Neural crest cell (in vitro differentiated cells): ENCODE results near the gene ZBTB26. TPM values are rescaled to one million over a fixed set of nuclear protein-coding genes. Genes with fewer than 3 reads are reported as not detected.
A peak's percentile ranks its signal among the peaks of the same experiment; 100 is the strongest.
"Not testable (repeated sequence)": the region's sequence is repeated elsewhere in the genome, so short reads cannot be mapped to it uniquely, and the experiment has no call there.

ENCODE experiments used
- DNase-seq: peaks from one replicate; pipeline ENCODE4 v3.0.0; 2021; ENCODE audit warnings: low read depth, mixed read lengths, low spot score
- H3K27ac Mint-ChIP-seq: one replicate; pipeline ENCODE4 v1.8.0; 2021; ENCODE audit warnings: mild to moderate bottlenecking, mixed read lengths; ENCODE audit not compliant: unreplicated experiment
- H3K27me3 Mint-ChIP-seq: 2 replicates; pipeline ENCODE4 v1.8.0; 2021; ENCODE audit warnings: low read depth, mild to moderate bottlenecking, mixed read lengths
- H3K36me3 Mint-ChIP-seq: 2 replicates; pipeline ENCODE4 v1.8.0; 2021; ENCODE audit warnings: low read depth, mild to moderate bottlenecking, mixed read lengths
- H3K4me1 Mint-ChIP-seq: 2 replicates; pipeline ENCODE4 v1.8.0; 2021; ENCODE audit warnings: mixed read lengths
- H3K4me3 Mint-ChIP-seq: one replicate; pipeline ENCODE4 v1.8.0; 2021; ENCODE audit warnings: mild to moderate bottlenecking, mixed read lengths
- H3K9me3 Mint-ChIP-seq: 2 replicates; pipeline ENCODE4 v1.8.0; 2021; ENCODE audit warnings: mixed read lengths
- total RNA-seq: library from RNA; stranded (reverse); gene quantifications from 2 replicates; pipeline ENCODE4 v1.2.1, GENCODE V29; 2021
- TF ChIP-seq, protein P1 (sequence below): fragments of 200-600 bp; sonication (generic); conservative IDR thresholded peaks from 2 replicates; pipeline ENCODE4 v1.5.0; 2021; ENCODE audit warnings: antibody characterized with exemption, mild to moderate bottlenecking

ZBTB26 gene
- total RNA-seq, 1 donor from 2014 or later, result 13.2 TPM

DNA sequence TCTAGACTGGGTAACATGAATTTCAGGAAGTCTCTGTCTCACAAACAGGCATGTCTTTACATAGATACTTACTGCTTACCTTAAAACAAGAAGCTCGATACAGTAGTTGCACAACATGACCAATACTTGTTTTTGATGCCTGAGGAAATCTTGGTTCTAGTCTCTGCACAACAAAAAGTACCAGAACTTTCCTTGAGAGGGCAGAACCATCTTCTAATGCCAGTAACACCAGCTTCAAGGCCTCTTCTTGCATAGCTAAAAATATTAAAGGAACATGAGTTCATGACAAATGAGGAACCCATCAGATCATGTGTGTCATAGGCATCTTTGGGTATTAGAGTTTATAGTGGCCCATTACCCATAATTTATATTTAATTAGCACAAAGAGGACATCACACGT lies 48.2 kb downstream of the ZBTB26 start:
- Mint-ChIP-seq H3K27me3 (no peaks in the 10 kb centered on the region), H3K4me3 (no peak overlapping the region), H3K9me3 (no peaks in the 10 kb centered on the region), H3K4me1 (no peaks in the 10 kb centered on the region), H3K36me3 (peaks cover 3% of the 10 kb centered on the region), H3K27ac (no peak overlapping the region)
- no peak for DNase-seq
- TF ChIP-seq, protein P1, sequence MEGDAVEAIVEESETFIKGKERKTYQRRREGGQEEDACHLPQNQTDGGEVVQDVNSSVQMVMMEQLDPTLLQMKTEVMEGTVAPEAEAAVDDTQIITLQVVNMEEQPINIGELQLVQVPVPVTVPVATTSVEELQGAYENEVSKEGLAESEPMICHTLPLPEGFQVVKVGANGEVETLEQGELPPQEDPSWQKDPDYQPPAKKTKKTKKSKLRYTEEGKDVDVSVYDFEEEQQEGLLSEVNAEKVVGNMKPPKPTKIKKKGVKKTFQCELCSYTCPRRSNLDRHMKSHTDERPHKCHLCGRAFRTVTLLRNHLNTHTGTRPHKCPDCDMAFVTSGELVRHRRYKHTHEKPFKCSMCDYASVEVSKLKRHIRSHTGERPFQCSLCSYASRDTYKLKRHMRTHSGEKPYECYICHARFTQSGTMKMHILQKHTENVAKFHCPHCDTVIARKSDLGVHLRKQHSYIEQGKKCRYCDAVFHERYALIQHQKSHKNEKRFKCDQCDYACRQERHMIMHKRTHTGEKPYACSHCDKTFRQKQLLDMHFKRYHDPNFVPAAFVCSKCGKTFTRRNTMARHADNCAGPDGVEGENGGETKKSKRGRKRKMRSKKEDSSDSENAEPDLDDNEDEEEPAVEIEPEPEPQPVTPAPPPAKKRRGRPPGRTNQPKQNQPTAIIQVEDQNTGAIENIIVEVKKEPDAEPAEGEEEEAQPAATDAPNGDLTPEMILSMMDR, result no peak

GRCh38 chr9:122879443-122879842 lies 51.9 kb downstream of the ZBTB26 start:
- no peaks in the 10 kb centered on the region for H3K4me1 Mint-ChIP-seq
- no peak overlapping the region for H3K4me3 Mint-ChIP-seq
- H3K9me3 Mint-ChIP-seq, result no peaks in the 10 kb centered on the region
- no peak for DNase-seq
- no peak overlapping the region for H3K27ac Mint-ChIP-seq
- H3K27me3 Mint-ChIP-seq, result no peaks in the 10 kb centered on the region
- TF ChIP-seq, protein P1, result no peak
- H3K36me3 Mint-ChIP-seq, result peaks cover 7% of the 10 kb centered on the region

GRCh38 chr9:122875523-122875922 lies 55.8 kb downstream of the ZBTB26 start:
- peaks cover 19% of the 10 kb centered on the region for H3K36me3 Mint-ChIP-seq
- peak overlapping the region; percentile 44 for H3K27ac Mint-ChIP-seq
- no peaks in the 10 kb centered on the region for H3K9me3 Mint-ChIP-seq
- no peaks in the 10 kb centered on the region for H3K4me1 Mint-ChIP-seq
- no peaks in the 10 kb centered on the region for H3K27me3 Mint-ChIP-seq
- no peak overlapping the region for H3K4me3 Mint-ChIP-seq
- DNase-seq, result no peak
- TF ChIP-seq, protein P1, result no peak

DNA sequence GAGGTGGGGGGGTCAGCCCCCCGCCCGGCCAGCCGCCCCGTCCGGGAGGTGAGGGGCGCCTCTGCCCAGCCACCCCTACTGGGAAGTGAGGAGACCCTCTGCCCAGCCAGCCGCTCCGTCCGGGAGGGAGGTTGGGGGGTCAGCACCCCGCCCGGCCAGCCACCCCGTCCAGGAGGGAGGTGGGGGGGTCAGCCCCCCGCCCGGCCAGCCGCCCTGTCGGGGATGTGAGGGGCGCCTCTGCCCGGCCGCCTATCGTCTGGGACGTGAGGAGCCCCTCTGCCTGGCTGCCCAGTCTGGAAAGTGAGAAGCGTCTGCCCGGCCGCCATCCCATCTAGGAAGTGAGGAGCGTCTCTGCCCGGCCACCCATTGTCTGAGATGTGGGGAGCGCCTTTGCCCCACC lies 64.0 kb downstream of the ZBTB26 start:
- H3K27ac Mint-ChIP-seq, H3K9me3 Mint-ChIP-seq, H3K4me3 Mint-ChIP-seq, DNase-seq, H3K4me1 Mint-ChIP-seq, H3K27me3 Mint-ChIP-seq: not testable (repeated sequence)
- peaks cover 34% of the 10 kb centered on the region for H3K36me3 Mint-ChIP-seq

DNA sequence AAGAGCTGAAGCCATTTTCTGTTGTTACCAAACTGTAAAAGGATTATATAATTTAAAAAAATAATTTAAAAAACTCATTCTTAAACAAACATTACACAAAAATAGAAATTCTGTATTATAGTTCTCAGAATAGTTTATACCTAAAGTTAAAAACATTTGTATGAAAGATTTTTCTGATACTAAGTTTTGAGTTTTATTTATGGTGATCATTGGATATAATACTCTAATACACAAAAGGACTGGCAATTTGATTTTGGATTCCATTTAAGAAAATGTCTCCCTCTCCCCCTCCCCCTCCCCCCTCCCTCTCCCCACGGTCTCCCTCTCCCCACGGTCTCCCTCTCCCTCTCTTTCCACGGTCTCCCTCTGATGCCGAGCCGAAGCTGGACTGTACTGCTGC lies 65.2 kb downstream of the ZBTB26 start:
- Mint-ChIP-seq H3K27ac (no peak overlapping the region), H3K27me3 (no peaks in the 10 kb centered on the region), H3K36me3 (peaks cover 35% of the 10 kb centered on the region), H3K4me1 (no peaks in the 10 kb centered on the region), H3K4me3 (no peak overlapping the region), H3K9me3 (peaks cover 2% of the 10 kb centered on the region)
- TF ChIP-seq, protein P1, result no peak
- no peak for DNase-seq

Other genes starting within 250 kb of the ZBTB26 start
- gene OR1L4, start 207.5 kb downstream of the ZBTB26 start, total RNA-seq, result not detected in 2 replicates
- not detected in 2 replicates for gene OR1L6, start 189.2 kb downstream of the ZBTB26 start, total RNA-seq
- not detected in 2 replicates for gene OR5C1, start 142.6 kb downstream of the ZBTB26 start, total RNA-seq
- not detected in 2 replicates for gene OR1K1, start 131.4 kb downstream of the ZBTB26 start, total RNA-seq
- 29.3 and 30.5 TPM in 2 replicates for gene PDCL, start 102.9 kb downstream of the ZBTB26 start, total RNA-seq
- gene RC3H2, start 26.2 kb downstream of the ZBTB26 start, total RNA-seq, result 53.5 and 54.1 TPM in 2 replicates
- 8.4 and 9.4 TPM in 2 replicates for gene ZBTB6, start 18.2 kb downstream of the ZBTB26 start, total RNA-seq
- 54.9 and 59.5 TPM in 2 replicates for gene RABGAP1, start 9.5 kb upstream of the ZBTB26 start, total RNA-seq
- 1.0 TPM in 1 of 2 replicates, not detected in the other for gene GPR21, start 102.2 kb upstream of the ZBTB26 start, total RNA-seq